Osteoblast (primary cell): ENCODE measurements around the gene LGMN. TPM values are rescaled to one million over a fixed set of nuclear protein-coding genes. Genes with fewer than 3 reads are reported as not detected.

Experiments used
- DNase-seq: peaks from one replicate; pipeline ENCODE4 v3.0.0; 2011; ENCODE audit warnings: low spot score, mixed read lengths; ENCODE audit not compliant: insufficient read length; ENCODE audit errors: missing footprints
- H2AFZ ChIP-seq: 2 replicates; pipeline ENCODE4 v1.6.0; 2011; ENCODE audit warnings: mild to moderate bottlenecking, low read length
- H3K27ac ChIP-seq: 2 replicates; pipeline ENCODE4 v1.5.1; 2011; ENCODE audit warnings: mild to moderate bottlenecking, low read depth, low read length, moderate library complexity
- H3K27me3 ChIP-seq: 2 replicates; pipeline ENCODE4 v1.6.0; 2012; ENCODE audit warnings: mild to moderate bottlenecking, control low read depth, inconsistent platforms, low read length, moderate library complexity; ENCODE audit not compliant: insufficient read depth
- H3K36me3 ChIP-seq: 2 replicates; pipeline ENCODE4 v1.5.1; 2011; ENCODE audit warnings: mild to moderate bottlenecking, low read length, control low read depth, moderate library complexity; ENCODE audit not compliant: insufficient read depth
- H3K4me1 ChIP-seq: 2 replicates; pipeline ENCODE4 v1.5.1; 2011; ENCODE audit warnings: mild to moderate bottlenecking, low read length, control low read depth, moderate library complexity; ENCODE audit not compliant: insufficient read depth
- H3K4me2 ChIP-seq: 2 replicates; pipeline ENCODE4 v1.6.0; 2011; ENCODE audit warnings: mild to moderate bottlenecking, low read length; ENCODE audit not compliant: insufficient read depth
- H3K4me3 ChIP-seq: fragments of 200-600 bp; sonication (generic); 3 replicates; pipeline ENCODE4 v1.5.1; 2012; ENCODE audit warnings: mild to moderate bottlenecking, low read length, inconsistent platforms; ENCODE audit not compliant: insufficient read depth
- H3K79me2 ChIP-seq: 2 replicates; pipeline ENCODE4 v1.6.0; 2012; ENCODE audit warnings: mild to moderate bottlenecking, low read length, control low read depth, inconsistent platforms; ENCODE audit not compliant: insufficient read depth
- H3K9me3 ChIP-seq: 2 replicates; pipeline ENCODE4 v1.5.1; 2011; ENCODE audit warnings: low read depth, low read length, control low read depth
- H4K20me1 ChIP-seq: 2 replicates; pipeline ENCODE4 v1.6.0; 2012; ENCODE audit warnings: mild to moderate bottlenecking, low read length, control low read depth; ENCODE audit not compliant: insufficient read depth
- total RNA-seq: library from RNA; depleted of rRNA; stranded (reverse); fragments of >200 nt; gene quantifications from 2 replicates; pipeline ENCODE4 v1.2.3, GENCODE V29; 2012
- TF ChIP-seq, protein P1 (sequence below): IDR thresholded peaks from 2 replicates; pipeline ENCODE4 v1.5.1; 2011; ENCODE audit warnings: mild to moderate bottlenecking, low read depth, low read length, moderate library complexity; ENCODE audit errors: extremely low read depth

Gene LGMN
- total RNA-seq, 1 donor, result 89.4 TPM

DNA sequence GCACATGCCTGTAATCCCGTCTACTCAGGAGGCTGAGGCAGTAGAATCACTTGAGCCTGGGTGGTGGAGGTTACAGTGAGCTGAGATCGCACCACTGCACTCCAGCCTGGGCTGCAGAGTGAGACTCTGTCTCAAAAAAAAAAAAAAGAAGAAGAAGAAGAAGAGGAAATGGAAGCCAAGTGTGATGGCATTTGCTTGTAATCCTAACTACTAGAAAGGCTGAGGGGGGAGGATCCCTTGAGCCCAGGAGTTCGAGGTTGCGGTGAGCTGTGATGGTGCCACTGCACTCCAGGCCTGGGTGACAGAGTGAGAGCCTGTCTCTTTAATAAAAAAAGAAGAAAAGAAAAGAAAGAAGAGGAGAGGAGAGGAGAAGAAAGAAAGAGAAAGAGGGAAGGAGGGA lies 52.1 kb downstream of the LGMN start:
- peaks cover 6% of the 10 kb centered on the region for H3K27me3 ChIP-seq
- no peak overlapping the region for H3K27ac ChIP-seq
- peaks cover 11% of the 10 kb centered on the region for H3K4me1 ChIP-seq
- H3K9me3 ChIP-seq, result no peaks in the 10 kb centered on the region
- no peak overlapping the region for H3K4me2 ChIP-seq
- H3K4me3 ChIP-seq, result no peak overlapping the region
- H3K79me2 ChIP-seq, result no peaks in the 10 kb centered on the region
- no peak for DNase-seq
- peaks cover 2% of the 10 kb centered on the region for H4K20me1 ChIP-seq
- H2AFZ ChIP-seq, result no peak overlapping the region
- H3K36me3 ChIP-seq, result no peaks in the 10 kb centered on the region
- TF ChIP-seq, protein P1, sequence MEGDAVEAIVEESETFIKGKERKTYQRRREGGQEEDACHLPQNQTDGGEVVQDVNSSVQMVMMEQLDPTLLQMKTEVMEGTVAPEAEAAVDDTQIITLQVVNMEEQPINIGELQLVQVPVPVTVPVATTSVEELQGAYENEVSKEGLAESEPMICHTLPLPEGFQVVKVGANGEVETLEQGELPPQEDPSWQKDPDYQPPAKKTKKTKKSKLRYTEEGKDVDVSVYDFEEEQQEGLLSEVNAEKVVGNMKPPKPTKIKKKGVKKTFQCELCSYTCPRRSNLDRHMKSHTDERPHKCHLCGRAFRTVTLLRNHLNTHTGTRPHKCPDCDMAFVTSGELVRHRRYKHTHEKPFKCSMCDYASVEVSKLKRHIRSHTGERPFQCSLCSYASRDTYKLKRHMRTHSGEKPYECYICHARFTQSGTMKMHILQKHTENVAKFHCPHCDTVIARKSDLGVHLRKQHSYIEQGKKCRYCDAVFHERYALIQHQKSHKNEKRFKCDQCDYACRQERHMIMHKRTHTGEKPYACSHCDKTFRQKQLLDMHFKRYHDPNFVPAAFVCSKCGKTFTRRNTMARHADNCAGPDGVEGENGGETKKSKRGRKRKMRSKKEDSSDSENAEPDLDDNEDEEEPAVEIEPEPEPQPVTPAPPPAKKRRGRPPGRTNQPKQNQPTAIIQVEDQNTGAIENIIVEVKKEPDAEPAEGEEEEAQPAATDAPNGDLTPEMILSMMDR, result no peak

- no peak for DNase-seq
- Histone ChIP-seq H3K27me3 (peaks cover 6% of the 10 kb centered on the region), H3K9me3 (no peaks in the 10 kb centered on the region), H3K4me2 (no peak overlapping the region), H2AFZ (no peak overlapping the region), H3K36me3 (no peaks in the 10 kb centered on the region), H4K20me1 (peaks cover 2% of the 10 kb centered on the region), H3K4me3 (no peak overlapping the region), H3K4me1 (peaks cover 11% of the 10 kb centered on the region), H3K79me2 (no peaks in the 10 kb centered on the region), H3K27ac (no peak overlapping the region)
- TF ChIP-seq, protein P1, result no peak
Observed at GRCh38 chr14:92695562-92695961, 52.9 kb downstream of the LGMN start.

DNA sequence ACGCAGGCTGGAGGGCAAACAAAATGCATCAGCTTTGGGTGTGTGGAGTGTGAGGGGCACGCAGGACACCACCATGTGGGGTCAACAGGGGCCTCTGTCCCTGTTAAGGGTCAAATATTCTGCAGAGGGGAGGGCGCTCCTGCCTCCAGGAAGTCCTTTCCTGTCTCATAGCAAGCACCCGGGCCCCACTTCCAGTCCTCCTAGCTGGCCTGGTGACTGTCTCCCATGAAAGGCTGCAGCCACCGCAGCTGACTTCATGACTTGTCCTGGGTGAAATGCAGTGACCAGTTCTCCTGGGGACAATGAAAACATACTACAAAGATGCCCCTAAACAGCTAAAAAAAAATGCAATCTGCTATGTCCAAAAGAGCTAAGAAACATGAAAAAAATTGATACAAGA lies 53.6 kb downstream of the LGMN start:
- DNase-seq, result no peak
- peaks cover 11% of the 10 kb centered on the region for H3K4me1 ChIP-seq
- H4K20me1 ChIP-seq, result peaks cover 2% of the 10 kb centered on the region
- no peak overlapping the region for H3K27ac ChIP-seq
- no peaks in the 10 kb centered on the region for H3K36me3 ChIP-seq
- TF ChIP-seq, protein P1, result no peak
- H3K4me3 ChIP-seq, result no peak overlapping the region
- H3K27me3 ChIP-seq, result peaks cover 6% of the 10 kb centered on the region
- no peak overlapping the region for H2AFZ ChIP-seq
- H3K4me2 ChIP-seq, result no peak overlapping the region
- H3K9me3 ChIP-seq, result no peaks in the 10 kb centered on the region
- H3K79me2 ChIP-seq, result no peaks in the 10 kb centered on the region

DNA sequence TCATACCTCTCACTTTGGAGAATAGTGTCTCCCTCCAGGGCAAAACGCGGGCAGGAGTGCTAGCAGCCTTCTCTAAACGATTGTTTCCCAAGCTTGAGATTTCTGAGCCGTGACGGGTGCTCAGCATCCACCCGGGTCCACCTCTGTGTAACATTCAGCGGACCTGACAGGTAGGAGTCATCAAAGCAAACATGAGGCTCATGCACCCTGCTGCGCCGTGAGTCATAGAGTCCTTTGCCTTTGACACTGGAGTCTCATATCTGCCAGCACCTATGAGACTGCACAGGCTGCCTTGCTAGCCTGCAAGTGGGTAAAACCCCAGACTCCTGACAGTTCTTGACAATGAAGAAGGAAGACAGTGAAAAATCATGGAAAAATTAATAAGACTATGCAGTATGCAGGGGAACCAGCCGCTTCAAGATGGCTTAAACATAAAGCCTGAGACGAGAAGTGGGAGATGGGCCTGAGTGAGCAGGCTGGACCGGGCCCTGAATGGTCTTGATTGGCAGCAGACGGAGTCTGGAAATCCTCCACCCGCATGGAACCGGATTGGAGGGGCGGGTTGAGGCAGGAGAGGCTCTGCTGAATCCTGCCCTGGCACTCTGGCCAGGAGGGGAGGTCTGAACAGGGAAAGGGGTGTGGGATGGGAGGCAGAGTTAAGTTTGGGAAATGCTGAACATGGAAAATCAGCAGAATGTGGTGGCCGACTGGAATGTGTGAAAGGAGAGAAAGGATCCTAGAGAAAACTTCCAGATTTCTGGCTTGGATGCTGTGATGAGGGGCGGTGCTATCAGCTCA lies 54.2 kb downstream of the LGMN start:
- Histone ChIP-seq H3K4me3 (no peak overlapping the region), H3K4me2 (no peak overlapping the region), H3K27me3 (peaks cover 6% of the 10 kb centered on the region), H3K79me2 (no peaks in the 10 kb centered on the region), H3K36me3 (no peaks in the 10 kb centered on the region), H2AFZ (no peak overlapping the region), H3K9me3 (no peaks in the 10 kb centered on the region), H3K4me1 (peaks cover 11% of the 10 kb centered on the region), H4K20me1 (peaks cover 2% of the 10 kb centered on the region), H3K27ac (no peak overlapping the region)
- no peak for DNase-seq
- TF ChIP-seq, protein P1, result no peak
